SU-DHL-6 (cell line): ENCODE data around the gene MUC13.

Experiments
- H2AFZ ChIP-seq: fragments of 200-600 bp; sonication (generic); 2 replicates; pipeline ENCODE4 v1.6.1; 2014; ENCODE audit warnings: low read depth, mild to moderate bottlenecking, moderate library complexity, mixed read lengths, antibody characterized with exemption, low read length; ENCODE audit not compliant: severe bottlenecking
- H3F3A ChIP-seq: fragments of 200-600 bp; shearing (Covaris generic); 2 replicates; pipeline ENCODE4 v1.6.0; 2016; ENCODE audit warnings: antibody characterized with exemption, mild to moderate bottlenecking; ENCODE audit not compliant: insufficient read depth
- H3K27ac ChIP-seq: fragments of 200-600 bp; sonication (generic); 2 replicates; pipeline ENCODE4 v1.5.1; 2016; ENCODE audit warnings: low read depth, mild to moderate bottlenecking, low read length, moderate library complexity, mixed read lengths
- H3K27me3 ChIP-seq: fragments of 200-600 bp; sonication (generic), shearing (Covaris generic); 2 replicates; pipeline ENCODE4 v1.6.0; 2014; ENCODE audit warnings: mild to moderate bottlenecking, low read length
- H3K36me3 ChIP-seq: fragments of 200-600 bp; sonication (generic); 2 replicates; pipeline ENCODE4 v1.6.1; 2014; ENCODE audit warnings: mild to moderate bottlenecking, low read length, mixed read lengths
- H3K4me2 ChIP-seq: fragments of 300-600, 200-600 bp; shearing (Covaris generic), sonication (generic); 2 replicates; pipeline ENCODE4 v1.6.0; 2014; ENCODE audit warnings: low read length, low read depth, mild to moderate bottlenecking; ENCODE audit not compliant: poor library complexity, severe bottlenecking
- H3K4me3 ChIP-seq: fragments of 200-600 bp; sonication (generic); 2 replicates; pipeline ENCODE4 v1.5.1; 2014; ENCODE audit warnings: antibody characterized with exemption, low read length, mild to moderate bottlenecking, mixed read lengths; ENCODE audit not compliant: insufficient read depth, poor library complexity, severe bottlenecking
- H3K79me2 ChIP-seq: fragments of 200-600 bp; sonication (generic); 2 replicates; pipeline ENCODE4 v1.6.1; 2014; ENCODE audit warnings: mild to moderate bottlenecking, low read length, moderate library complexity; ENCODE audit not compliant: insufficient read depth
- H3K9ac ChIP-seq: fragments of 200-600 bp; sonication (generic); 2 replicates; pipeline ENCODE4 v1.7.0; 2014; ENCODE audit warnings: mild to moderate bottlenecking, low read length
- H3K9me2 ChIP-seq: fragments of 200-600 bp; sonication (generic); replicated peaks from 2 replicates; pipeline ENCODE4 v1.6.1; 2014; ENCODE audit warnings: low read length; ENCODE audit not compliant: insufficient read depth
- H3K9me3 ChIP-seq: fragments of 200-600 bp; sonication (generic); 2 replicates; pipeline ENCODE4 v1.6.1; 2014; ENCODE audit warnings: low read length, mixed read lengths; ENCODE audit not compliant: insufficient read depth
- H4K20me1 ChIP-seq: fragments of 200-600 bp; sonication (generic); 2 replicates; pipeline ENCODE4 v1.6.1; 2014; ENCODE audit warnings: low read depth, mild to moderate bottlenecking, antibody characterized with exemption, low read length, moderate library complexity, mixed read lengths
- EZH2phosphoT487 ChIP-seq: fragments of 200-600 bp; sonication (generic), shearing (Covaris generic); conservative IDR thresholded peaks from 2 replicates; pipeline ENCODE4 v1.6.1; 2018; ENCODE audit warnings: mild to moderate bottlenecking, antibody characterized with exemption, low read length, moderate library complexity, mixed read lengths
- TF ChIP-seq, protein P1 (sequence below): fragments of 200-600 bp; sonication (generic); IDR thresholded peaks from one replicate; pipeline ENCODE4 v1.5.1; 2017; ENCODE audit warnings: antibody characterized with exemption, mild to moderate bottlenecking, low read length, moderate library complexity; ENCODE audit not compliant: insufficient read depth, poor library complexity, severe bottlenecking

MUC13 gene

GRCh38 chr3:124923833-124924232 lies 10.7 kb downstream of the MUC13 start:
- no peak overlapping the region for H3K9ac ChIP-seq
- H3K79me2 ChIP-seq: no peaks in the 10 kb centered on the region
- H3K27ac ChIP-seq: no peak overlapping the region
- no peak overlapping the region for H3K4me3 ChIP-seq
- H4K20me1 ChIP-seq: no peaks in the 10 kb centered on the region
- H3K36me3 ChIP-seq: no peaks in the 10 kb centered on the region
- H3K27me3 ChIP-seq: no peaks in the 10 kb centered on the region
- TF ChIP-seq, protein P1, sequence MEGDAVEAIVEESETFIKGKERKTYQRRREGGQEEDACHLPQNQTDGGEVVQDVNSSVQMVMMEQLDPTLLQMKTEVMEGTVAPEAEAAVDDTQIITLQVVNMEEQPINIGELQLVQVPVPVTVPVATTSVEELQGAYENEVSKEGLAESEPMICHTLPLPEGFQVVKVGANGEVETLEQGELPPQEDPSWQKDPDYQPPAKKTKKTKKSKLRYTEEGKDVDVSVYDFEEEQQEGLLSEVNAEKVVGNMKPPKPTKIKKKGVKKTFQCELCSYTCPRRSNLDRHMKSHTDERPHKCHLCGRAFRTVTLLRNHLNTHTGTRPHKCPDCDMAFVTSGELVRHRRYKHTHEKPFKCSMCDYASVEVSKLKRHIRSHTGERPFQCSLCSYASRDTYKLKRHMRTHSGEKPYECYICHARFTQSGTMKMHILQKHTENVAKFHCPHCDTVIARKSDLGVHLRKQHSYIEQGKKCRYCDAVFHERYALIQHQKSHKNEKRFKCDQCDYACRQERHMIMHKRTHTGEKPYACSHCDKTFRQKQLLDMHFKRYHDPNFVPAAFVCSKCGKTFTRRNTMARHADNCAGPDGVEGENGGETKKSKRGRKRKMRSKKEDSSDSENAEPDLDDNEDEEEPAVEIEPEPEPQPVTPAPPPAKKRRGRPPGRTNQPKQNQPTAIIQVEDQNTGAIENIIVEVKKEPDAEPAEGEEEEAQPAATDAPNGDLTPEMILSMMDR: no peak
- no peak for TF ChIP-seq EZH2phosphoT487
- H3K9me2 ChIP-seq: no peaks in the 10 kb centered on the region
- no peaks in the 10 kb centered on the region for H3F3A ChIP-seq
- H3K9me3 ChIP-seq: no peaks in the 10 kb centered on the region
- no peak overlapping the region for H3K4me2 ChIP-seq
- H2AFZ ChIP-seq: no peak overlapping the region

- Histone ChIP-seq H4K20me1 (no peaks in the 10 kb centered on the region), H3F3A (no peaks in the 10 kb centered on the region), H3K4me3 (no peak overlapping the region), H3K36me3 (no peaks in the 10 kb centered on the region), H3K79me2 (no peaks in the 10 kb centered on the region), H3K27ac (no peak overlapping the region), H3K9me3 (no peaks in the 10 kb centered on the region), H2AFZ (no peak overlapping the region), H3K9ac (no peak overlapping the region), H3K9me2 (no peaks in the 10 kb centered on the region), H3K27me3 (no peaks in the 10 kb centered on the region), H3K4me2 (no peak overlapping the region)
- TF ChIP-seq EZH2phosphoT487: no peak
- TF ChIP-seq, protein P1: no peak
Measured at GRCh38 chr3:124920718-124921117, 13.8 kb downstream of the MUC13 start.

DNA sequence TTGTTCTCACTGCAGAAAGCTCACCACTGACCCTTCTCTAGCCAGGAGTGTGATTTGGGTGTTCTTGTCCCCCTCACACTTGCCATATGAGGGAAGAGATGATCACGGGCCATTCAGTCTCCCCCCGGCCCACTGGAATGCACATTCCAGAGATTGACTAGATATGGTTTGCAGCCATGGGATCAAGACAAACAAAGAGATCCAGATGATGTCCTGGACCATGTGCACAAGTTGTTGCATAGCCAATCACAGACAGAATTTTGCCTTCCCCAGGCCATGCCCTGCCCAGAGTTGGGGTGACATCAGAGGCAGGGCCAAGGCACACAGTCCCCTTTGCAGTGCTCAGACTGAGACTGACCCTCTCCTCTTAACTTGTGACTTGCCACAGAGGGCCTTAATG lies 14.8 kb downstream of the MUC13 start:
- Histone ChIP-seq H3K27me3 (no peaks in the 10 kb centered on the region), H3K79me2 (no peaks in the 10 kb centered on the region), H3K9me3 (no peaks in the 10 kb centered on the region), H3K9me2 (no peaks in the 10 kb centered on the region), H3K9ac (no peak overlapping the region), H3K27ac (no peak overlapping the region), H3K4me3 (no peak overlapping the region), H3K36me3 (no peaks in the 10 kb centered on the region), H3K4me2 (no peak overlapping the region), H3F3A (no peaks in the 10 kb centered on the region), H4K20me1 (no peaks in the 10 kb centered on the region), H2AFZ (no peak overlapping the region)
- TF ChIP-seq, protein P1: no peak
- TF ChIP-seq EZH2phosphoT487: no peak

DNA sequence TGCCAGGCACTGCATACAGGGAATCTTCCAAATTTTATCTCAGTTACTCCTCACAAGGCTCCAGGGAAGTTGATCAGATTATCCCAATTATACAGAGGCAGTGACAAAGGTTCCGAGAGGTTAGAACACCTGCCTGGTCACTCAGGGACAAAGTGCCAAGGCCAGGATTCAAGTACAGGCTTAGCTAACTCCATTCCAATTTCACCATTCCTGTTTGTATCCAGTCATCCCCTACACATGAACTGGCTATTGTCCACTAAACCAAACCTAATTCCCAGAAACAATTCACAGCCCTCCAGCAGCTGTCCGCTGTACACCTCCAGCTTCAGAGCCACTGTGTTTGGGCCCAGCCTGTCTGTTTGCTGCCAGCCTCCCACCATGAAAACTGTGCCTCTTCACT lies 16.0 kb downstream of the MUC13 start:
- Histone ChIP-seq H4K20me1 (no peaks in the 10 kb centered on the region), H3K36me3 (no peaks in the 10 kb centered on the region), H3K9me2 (no peaks in the 10 kb centered on the region), H3F3A (no peaks in the 10 kb centered on the region), H3K9ac (no peak overlapping the region), H3K79me2 (no peaks in the 10 kb centered on the region), H2AFZ (no peak overlapping the region), H3K27me3 (no peaks in the 10 kb centered on the region), H3K27ac (no peak overlapping the region), H3K4me3 (no peak overlapping the region), H3K4me2 (no peak overlapping the region), H3K9me3 (no peaks in the 10 kb centered on the region)
- TF ChIP-seq EZH2phosphoT487: no peak
- TF ChIP-seq, protein P1: no peak
